GM19099 (cell line): ENCODE measurements around the gene TMEM259.

Experiments used
- POLR2A ChIP-seq: IDR thresholded peaks from 3 replicates; pipeline ENCODE4 v1.6.1; 2011; ENCODE audit warnings: low read depth; ENCODE audit not compliant: insufficient read length; ENCODE audit errors: extremely low read depth

TMEM259 gene

DNA sequence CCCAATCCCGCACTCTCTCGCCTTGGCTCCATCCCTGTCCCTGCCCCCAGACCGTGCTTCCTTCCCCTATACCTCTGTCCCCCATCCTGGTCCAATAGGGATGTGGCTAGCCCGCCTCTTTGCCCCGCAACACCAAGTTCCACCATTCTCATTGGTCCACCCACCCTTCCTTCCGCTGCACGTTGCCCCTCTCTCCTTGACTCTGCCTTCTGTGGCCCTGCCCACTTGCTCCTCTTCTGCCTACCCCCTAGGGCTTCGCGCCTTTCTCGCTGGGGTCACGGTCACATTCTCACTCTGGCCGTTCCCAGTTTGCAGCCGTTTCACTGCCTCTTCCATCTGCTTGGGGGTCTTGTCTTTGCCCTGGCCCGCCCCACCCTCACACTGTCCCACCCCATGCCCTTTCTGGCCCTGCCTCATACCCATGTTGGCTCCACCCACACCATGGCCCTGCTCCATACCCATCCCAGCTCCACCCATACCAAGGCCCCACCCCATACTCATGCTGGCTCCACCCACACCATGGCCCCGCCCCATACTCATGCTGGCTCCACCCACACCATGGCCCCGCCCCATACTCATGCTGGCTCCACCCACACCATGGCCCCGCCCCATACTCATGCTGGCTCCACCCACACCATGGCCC lies 41.6 kb upstream of the TMEM259 start:
- no peak for TF ChIP-seq POLR2A

DNA sequence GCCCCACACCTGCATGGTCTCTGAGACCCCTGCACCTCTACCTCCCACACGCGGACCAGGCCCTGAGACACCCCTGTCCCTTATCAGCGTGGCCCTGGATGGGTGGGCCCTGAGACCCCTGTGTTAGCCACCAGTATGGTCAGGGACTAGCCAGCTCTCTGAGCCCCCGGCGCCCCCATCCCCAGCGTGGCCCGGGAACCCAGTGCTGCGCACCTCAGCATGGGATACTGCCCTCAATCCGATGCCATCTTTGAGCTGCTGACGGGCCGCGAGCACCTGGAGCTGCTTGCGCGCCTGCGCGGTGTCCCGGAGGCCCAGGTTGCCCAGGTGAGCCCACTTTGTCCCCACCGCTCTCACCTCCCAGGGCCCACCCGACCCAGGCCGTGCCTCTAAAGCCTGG lies 41.1 kb upstream of the TMEM259 start:
- TF ChIP-seq POLR2A, result no peak

DNA sequence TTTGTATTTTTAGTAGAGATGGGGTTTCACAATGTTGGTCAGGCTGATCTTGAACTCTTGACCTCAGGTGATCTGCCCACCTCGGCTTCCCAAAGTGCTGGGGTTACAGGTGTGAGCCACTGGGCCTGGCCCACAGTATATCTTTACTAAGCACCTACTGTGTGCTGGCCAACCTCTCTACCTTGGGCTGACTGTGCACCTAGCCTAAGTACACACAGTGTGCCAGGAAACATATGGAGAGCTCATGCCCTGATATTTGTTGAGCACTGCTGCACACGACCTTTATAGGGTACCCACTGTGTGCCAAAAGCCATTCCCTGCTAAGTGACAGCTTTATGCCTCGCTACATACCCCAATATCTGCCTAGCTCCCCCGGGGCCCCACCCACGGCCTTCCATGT lies 39.8 kb upstream of the TMEM259 start:
- no peak for TF ChIP-seq POLR2A

DNA sequence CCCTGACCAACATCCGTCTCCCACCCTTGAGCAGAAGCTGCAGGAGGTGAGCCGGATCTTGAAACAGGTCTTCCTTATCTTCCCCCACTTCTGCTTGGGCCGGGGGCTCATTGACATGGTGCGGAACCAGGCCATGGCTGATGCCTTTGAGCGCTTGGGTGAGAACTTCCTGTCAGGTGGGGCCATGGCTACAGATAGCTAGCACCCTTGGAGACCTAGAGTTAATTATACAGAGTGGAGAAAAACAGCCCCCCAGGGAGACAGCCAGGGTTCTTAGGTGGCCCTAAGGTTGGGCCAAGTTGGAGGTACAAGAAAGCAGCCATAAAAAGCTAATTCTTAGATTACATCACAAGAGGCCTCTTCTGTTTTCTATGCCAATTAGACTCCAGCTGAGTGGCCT lies 37.2 kb upstream of the TMEM259 start:
- no peak for TF ChIP-seq POLR2A

DNA sequence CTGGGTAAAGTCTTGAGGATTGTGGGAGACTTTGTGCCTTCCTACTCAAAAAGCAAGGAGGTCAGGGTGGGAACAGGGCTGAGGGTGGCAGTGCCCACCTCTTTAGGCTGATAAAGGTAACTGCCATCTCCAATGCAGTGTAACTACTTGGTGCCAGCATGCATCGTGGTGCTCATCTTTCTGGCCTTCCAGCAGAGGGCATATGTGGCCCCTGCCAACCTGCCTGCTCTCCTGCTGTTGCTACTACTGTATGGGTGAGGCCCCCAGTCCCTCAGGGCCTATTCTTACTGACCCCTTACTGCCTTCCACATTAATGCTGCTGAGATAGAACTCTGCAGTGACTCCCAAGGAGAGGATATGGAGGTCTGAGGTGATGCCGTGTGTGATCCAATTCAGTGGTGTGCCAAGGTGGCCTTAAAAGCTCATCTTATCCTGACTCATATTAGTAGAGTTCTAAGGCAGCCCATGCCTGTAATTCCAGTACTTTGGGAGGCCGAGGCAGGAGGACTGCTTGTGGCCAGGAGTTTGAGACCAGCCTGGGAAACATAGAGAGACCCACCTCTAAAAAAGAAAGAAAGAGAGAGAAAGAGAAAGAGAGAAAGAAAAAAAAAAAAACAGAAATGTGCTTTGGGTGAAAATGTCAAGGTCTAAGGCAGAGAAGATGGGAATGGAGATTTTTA lies 36.4 kb upstream of the TMEM259 start:
- no peak for TF ChIP-seq POLR2A

DNA sequence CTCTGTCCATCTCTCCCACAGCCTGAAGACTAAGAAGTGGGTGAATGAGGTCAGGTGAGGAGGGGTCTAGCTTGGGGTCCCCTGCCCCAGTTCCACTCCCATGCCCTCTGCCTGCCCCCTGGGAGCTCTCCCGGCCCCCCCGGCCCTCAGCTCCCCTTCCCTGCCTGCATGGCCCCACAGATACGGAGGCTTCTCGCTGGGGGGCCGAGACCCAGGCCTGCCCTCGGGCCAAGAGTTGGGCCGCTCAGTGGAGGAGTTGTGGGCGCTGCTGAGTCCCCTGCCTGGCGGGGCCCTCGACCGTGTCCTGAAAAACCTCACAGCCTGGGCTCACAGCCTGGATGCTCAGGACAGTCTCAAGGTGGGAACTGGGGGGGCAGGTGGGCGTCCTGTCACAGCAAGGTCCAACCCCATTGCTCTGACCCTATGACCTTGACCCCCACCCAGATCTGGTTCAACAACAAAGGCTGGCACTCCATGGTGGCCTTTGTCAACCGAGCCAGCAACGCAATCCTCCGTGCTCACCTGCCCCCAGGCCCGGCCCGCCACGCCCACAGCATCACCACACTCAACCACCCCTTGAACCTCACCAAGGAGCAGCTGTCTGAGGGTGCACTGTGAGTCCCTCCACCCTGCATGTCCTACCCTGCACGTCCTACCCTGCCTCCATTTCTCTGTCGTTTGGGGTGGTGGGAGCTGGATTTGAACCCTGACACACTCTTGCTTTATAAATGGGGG lies 35.1 kb upstream of the TMEM259 start:
- no peak for TF ChIP-seq POLR2A

DNA sequence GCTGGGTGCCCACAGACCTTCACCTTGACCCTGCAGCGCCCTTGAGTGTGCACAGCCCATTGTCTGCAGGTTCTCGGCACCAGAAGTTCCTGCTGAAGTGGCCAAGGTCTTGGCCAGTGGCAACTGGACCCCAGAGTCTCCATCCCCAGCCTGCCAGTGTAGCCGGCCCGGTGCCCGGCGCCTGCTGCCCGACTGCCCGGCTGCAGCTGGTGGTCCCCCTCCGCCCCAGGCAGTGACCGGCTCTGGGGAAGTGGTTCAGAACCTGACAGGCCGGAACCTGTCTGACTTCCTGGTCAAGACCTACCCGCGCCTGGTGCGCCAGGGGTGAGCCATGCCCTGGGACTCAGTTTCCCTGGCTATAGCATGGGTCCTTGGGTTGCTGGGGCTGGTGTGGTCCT lies 34.1 kb upstream of the TMEM259 start:
- no peak for TF ChIP-seq POLR2A

DNA sequence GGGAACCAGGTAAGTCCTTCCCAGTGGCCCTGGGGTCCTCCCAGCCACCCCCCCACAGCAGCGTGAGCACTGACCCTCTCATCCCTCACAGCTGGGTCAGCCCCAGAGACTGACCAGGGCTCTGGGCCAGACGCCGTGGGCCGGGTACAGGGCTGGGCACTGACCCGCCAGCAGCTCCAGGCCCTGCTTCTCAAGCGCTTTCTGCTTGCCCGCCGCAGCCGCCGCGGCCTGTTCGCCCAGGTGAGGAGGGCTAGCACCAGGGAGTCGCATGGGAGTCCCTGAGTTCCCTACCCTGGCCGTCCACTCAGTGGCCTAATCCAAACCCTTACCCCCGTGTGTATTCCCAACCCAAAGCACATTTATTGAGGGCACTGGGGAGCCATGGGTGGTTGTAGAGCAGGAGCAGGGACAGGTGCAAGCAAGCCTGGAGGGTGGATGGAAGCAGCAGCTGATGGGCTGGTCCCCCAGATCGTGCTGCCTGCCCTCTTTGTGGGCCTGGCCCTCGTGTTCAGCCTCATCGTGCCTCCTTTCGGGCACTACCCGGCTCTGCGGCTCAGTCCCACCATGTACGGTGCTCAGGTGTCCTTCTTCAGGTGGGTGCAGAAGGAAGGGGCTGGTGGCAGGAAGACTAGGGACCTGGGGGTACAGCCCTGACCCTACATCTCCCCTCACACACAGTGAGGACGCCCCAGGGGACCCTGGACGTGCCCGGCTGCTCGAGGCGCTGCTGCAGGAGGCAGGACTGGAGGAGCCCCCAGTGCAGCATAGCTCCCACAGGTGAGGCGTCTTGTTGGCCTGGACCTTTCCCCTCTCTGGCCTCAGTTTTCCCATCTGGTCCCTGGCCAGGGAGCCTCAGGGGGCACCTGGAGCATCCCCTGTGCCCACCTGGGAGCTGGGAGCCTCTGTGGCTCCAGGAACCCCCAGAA lies 33.4 kb upstream of the TMEM259 start:
- TF ChIP-seq POLR2A, result no peak

DNA sequence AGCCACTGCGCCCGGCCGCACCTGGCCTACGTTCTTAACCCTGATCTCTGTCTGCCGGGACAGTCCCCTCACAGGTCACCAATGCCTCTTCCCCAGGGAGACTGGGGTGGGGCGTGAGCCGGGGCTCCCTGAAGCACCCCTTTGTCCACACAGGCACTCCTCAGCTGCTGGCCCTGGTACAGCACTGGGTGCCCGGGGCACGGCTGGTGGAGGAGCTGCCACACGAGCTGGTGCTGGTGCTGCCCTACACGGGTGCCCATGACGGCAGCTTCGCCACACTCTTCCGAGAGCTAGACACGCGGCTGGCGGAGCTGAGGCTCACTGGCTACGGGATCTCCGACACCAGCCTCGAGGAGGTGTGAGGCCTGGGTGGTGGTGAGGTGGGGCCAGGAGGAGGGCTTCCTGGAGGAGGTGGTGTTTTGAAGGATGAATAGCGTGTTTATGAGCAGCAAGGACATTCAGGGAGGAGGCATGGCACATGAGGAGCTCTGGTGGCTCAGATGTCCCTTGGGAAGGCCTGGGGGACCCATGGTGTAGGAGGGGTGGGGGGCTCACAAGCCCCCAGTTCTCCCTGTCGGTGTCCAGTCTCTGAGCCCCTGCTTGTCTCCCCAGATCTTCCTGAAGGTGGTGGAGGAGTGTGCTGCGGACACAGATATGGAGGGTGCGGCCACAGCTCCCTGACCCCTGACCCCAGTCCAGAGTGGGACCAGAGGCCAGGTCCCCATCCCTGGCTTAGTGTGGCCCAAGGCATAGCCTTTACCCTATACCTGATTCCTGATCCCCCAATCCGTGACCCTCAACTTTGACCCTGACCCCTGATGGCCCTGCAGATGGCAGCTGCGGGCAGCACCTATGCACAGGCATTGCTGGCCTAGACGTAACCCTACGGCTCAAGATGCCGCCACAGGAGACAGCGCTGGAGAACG lies 32.5 kb upstream of the TMEM259 start:
- TF ChIP-seq POLR2A, result no peak

DNA sequence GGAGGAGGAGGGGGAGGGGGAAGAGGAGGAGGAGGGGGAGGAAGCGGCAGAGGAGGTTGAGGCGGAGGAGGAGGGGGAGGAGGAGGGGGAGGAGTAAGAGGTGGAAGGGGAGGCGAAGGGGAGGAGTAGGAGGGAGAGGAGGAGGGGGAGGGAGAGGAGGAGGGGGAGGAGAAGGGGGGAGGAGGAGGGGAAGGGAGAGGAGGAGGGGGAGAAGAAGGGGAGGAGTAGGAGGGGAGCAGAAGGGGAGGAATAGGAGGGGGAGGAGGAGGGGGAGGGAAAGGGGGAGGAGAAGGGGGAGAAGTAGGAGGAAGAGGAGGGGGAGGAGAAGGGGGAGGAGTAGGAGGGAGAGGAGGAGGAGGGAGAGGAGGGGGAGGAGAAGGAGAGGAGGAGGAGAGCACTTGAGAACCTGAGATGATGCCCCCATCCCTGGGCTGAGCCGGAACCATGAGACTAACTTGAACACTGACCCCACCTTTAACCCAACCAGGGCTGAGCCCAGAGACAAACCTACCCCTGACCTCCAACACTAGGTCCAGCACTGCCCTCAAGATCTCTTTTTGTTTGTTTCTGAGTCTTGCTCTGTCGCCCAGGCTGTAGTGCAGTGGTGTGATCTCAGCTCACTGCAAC lies 31.5 kb upstream of the TMEM259 start:
- TF ChIP-seq POLR2A, result no peak

DNA sequence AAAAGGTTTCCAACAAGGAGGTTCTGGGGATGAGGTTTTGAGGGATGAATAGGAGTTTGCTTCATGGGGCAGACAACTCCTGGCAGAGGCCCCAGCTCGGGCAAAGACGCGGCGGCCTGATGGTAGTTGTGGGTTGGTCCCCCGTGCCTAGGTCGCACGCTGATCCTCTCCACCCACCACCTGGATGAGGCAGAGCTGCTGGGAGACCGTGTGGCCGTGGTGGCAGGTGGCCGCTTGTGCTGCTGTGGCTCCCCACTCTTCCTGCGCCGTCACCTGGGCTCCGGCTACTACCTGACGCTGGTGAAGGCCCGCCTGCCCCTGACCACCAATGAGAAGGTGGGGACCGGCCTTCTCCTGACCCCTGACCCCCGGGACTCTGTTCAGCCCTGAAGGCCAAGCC lies 30.9 kb upstream of the TMEM259 start:
- no peak for TF ChIP-seq POLR2A

DNA sequence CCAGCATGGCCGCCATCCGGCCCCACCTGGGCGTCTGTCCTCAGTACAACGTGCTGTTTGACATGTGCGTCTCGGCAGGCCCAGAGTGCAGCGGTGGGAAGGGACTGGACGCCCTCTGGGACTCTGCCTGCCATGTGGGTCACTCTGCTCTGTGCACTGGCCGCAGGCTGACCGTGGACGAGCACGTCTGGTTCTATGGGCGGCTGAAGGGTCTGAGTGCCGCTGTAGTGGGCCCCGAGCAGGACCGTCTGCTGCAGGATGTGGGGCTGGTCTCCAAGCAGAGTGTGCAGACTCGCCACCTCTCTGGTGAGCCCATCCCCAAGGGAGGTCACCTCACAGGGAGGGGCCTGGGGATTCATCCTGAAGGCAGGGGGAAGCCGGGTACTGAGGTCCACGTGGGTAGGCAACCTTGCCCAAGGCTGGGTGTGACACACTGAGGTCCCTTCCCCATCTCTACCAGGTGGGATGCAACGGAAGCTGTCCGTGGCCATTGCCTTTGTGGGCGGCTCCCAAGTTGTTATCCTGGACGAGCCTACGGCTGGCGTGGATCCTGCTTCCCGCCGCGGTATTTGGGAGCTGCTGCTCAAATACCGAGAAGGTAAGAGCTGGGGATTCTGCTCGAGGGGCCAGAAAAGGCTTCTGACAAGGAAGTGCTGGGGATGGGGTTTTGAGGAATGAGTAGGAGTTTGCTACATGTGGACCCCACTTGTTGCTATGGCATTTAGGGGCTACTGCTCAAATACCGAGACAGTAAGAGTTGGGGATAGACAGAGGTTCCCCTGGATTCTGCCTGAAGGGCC lies 30.3 kb upstream of the TMEM259 start:
- no peak for TF ChIP-seq POLR2A

DNA sequence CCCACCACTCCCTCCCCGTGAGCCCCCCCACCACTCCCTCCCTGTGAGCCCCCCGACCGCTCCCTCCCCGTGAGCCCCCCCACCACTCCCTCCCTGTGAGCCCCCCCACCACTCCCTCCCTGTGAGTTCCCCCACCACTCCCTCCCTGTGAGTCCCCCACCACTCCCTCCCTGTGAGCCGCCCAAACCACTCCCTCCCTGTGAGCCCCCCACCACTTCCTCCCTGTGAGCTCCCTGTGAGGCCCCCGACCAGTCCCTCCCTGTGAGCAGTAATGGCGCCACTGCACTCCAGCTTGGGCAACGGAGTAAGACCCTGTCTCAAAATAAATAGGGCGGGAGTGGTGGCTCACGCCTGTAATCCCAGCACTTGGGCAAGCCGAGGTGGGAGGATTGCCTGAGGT lies 28.9 kb upstream of the TMEM259 start:
- no peak for TF ChIP-seq POLR2A
